K562 (cell line): Measurements from ENCODE around the gene ZDHHC12. TPM values are rescaled to one million over a fixed set of nuclear protein-coding genes. Genes with fewer than 3 reads are reported as not detected.

Source experiments
- CC2D1A ChIP-seq: fragments of 450-650 bp; IDR thresholded peaks from 2 replicates; pipeline ENCODE4 v1.6.1; 2017; ENCODE audit warnings: mild to moderate bottlenecking
- CTBP1 ChIP-seq: fragments of 450-650 bp; IDR thresholded peaks from 2 replicates; pipeline ENCODE4 v1.6.1; 2016; ENCODE audit warnings: borderline replicate concordance
- FOXA3 ChIP-seq, 2 experiments: fragments of 450-650 bp in 1 of 2; sonication (generic) in 1 of 2; formaldehyde crosslinking; IDR thresholded peaks in 1 of 2; conservative IDR thresholded peaks in 1 of 2; 2 replicates each; pipeline versions ENCODE4 v1.4.0 to v1.8.0; 2020 to 2022; ENCODE audit warnings: mild to moderate bottlenecking in 2 of 2, missing genetic modification reagents in 1 of 2
- JUN ChIP-seq, 2 experiments: sonication (generic) in 1 of 2; formaldehyde crosslinking in 1 of 2; IDR thresholded peaks; 2 replicates each; pipeline versions ENCODE4 v1.6.1 to v1.8.0; 2012 to 2022; ENCODE audit warnings: borderline replicate concordance in 2 of 2, mild to moderate bottlenecking in 2 of 2, improper control_type of control experiment in 1 of 2, low read depth in 1 of 2, low read length in 1 of 2, missing genetic modification reagents in 1 of 2
- POU5F1 ChIP-seq: fragments of 150-350 bp; IDR thresholded peaks from 2 replicates; pipeline ENCODE4 v1.6.1; 2014; ENCODE audit warnings: borderline replicate concordance, low read length, low read depth, mild to moderate bottlenecking; ENCODE audit not compliant: partially characterized antibody
- PURB ChIP-seq: sonication (generic); formaldehyde crosslinking; IDR thresholded peaks from 2 replicates; pipeline ENCODE4 v1.9.0; 2021; ENCODE audit warnings: low read depth, mild to moderate bottlenecking, missing genetic modification reagents
- XRCC3 ChIP-seq: fragments of 450-650 bp; IDR thresholded peaks from 2 replicates; pipeline ENCODE4 v1.6.1; 2017; ENCODE audit warnings: mild to moderate bottlenecking, moderate library complexity
- ZNF174 ChIP-seq: fragments of 250-450 bp; sonication (Bioruptor Pico); IDR thresholded peaks from 2 replicates; pipeline ENCODE4 v1.4.0; 2020; ENCODE audit warnings: mild to moderate bottlenecking
- ZNF23 ChIP-seq: fragments of 250-450 bp; sonication (Bioruptor Pico); IDR thresholded peaks from 2 replicates; pipeline ENCODE4 v1.4.0; 2020; ENCODE audit warnings: mild to moderate bottlenecking
- ZNF583 ChIP-seq: fragments of 250-450 bp; sonication (Bioruptor Pico); IDR thresholded peaks from 2 replicates; pipeline ENCODE4 v1.4.0; 2020
- polyA plus RNA-seq, 8 experiments: library from polyadenylated mRNA; depleted of rRNA in 4 of 8; stranded (reverse) in 5 of 8; unstranded in 3 of 8; fragments of >200 nt; fragmentation: Nextera tagmentation in 2 of 8; fragmentation: Illumina TruSeq in 1 of 8; extraction: Ambion mirVana in 2 of 8; extraction: Trizol in 1 of 8; gene quantifications; 2 replicates each; pipeline versions ENCODE4 v1.2.1 to v1.2.3, GENCODE V29; 2011 to 2014; ENCODE audit warnings: inconsistent platforms in 1 of 8, missing spikeins in 1 of 8
- total RNA-seq, 7 experiments: library from RNA; depleted of rRNA in 6 of 7; stranded (reverse); fragments of >200 nt in 6 of 7; fragmentation: Illumina TruSeq in 2 of 7; extraction: Trizol in 2 of 7; gene quantifications; 2 replicates each; pipeline versions ENCODE4 v1.2.1 to v1.2.3, GENCODE V29; 2011 to 2021; ENCODE audit warnings: low replicate concordance in 1 of 7
- TF ChIP-seq, protein P1 (sequence below): sonication (generic); formaldehyde crosslinking; IDR thresholded peaks from 2 replicates; pipeline ENCODE4 v1.8.1; 2022; ENCODE audit warnings: missing genetic modification reagents
- TF ChIP-seq, protein P2 (sequence below): sonication (generic); formaldehyde crosslinking; IDR thresholded peaks from 2 replicates; pipeline ENCODE4 v1.8.0; 2023; ENCODE audit warnings: missing genetic modification reagents, mild to moderate bottlenecking, borderline replicate concordance
- TF ChIP-seq, protein P3 (sequence below): fragments of 450-650 bp; IDR thresholded peaks from 2 replicates; pipeline ENCODE4 v1.6.1; 2016; ENCODE audit warnings: borderline replicate concordance
- TF ChIP-seq, protein P4 (sequence below): fragments of 450-650 bp; IDR thresholded peaks from 2 replicates; pipeline ENCODE4 v1.6.1; 2016; ENCODE audit warnings: mild to moderate bottlenecking

ZDHHC12 gene
- total and polyA plus RNA-seq, 9 of the 15 experiments (the other 6 are each of a cell fraction or from before 2014, with no cell fraction given): 0.21 to 38.0 (median 13.8) TPM

DNA sequence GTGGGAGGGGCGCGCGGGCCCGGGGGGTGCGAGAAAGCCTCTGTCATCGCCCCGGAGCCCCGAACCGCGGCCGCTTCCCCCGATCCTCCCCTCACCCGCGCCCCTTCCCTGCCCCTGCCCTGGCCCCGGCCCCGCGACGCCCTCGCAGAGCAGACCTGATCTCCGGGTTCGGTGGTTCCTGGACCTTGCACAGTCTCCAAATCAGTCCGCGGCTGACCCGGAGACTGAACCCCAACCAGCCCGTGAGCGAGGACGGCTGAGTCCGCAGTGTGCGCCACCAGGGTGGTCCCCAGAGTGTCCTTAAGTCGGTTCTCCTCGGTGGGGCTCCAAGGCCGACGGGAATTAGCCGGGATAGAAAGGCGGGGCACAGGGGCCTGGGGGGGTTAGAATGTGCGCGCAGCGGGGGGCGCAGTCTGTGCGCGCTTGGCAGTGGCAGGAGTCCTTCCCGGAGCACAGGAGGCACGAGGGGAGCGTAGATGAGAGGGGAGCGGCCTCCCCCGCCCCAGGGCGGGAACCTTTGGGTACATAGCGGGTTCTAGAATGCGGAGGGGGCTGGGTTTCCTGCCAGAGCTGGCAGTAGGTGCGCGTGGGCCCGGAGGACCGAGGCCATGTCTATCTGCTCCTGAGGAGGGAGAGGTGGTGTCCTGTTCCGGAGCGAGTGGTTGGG lies 20.8 kb downstream of the ZDHHC12 start (continued):
- TF ChIP-seq, protein P1, sequence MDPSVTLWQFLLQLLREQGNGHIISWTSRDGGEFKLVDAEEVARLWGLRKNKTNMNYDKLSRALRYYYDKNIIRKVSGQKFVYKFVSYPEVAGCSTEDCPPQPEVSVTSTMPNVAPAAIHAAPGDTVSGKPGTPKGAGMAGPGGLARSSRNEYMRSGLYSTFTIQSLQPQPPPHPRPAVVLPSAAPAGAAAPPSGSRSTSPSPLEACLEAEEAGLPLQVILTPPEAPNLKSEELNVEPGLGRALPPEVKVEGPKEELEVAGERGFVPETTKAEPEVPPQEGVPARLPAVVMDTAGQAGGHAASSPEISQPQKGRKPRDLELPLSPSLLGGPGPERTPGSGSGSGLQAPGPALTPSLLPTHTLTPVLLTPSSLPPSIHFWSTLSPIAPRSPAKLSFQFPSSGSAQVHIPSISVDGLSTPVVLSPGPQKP (CRISPR knock-in tag): no peak
- TF ChIP-seq ZNF23 (CRISPR knock-in tag) (no peak), POU5F1 (no peak), ZNF174 (CRISPR knock-in tag) (no peak), FOXA3 (CRISPR knock-in tag; conservative IDR thresholded peaks at IDR 0.05 in 1 of 2, IDR thresholded peaks at IDR 0.05 in 1 of 2) (0 out of 4 replicates have a peak, but pooled peaks of 1 of the 2 experiments have one; percentile 19), JUN (IDR thresholded peaks at IDR 0.05; ENCODE audit: borderline replicate concordance, low read depth, low read length) (no peak), JUN (CRISPR knock-in tag; IDR thresholded peaks at IDR 0.05; ENCODE audit: borderline replicate concordance) (no peak), CTBP1 (no peak), ZNF583 (no peak), CC2D1A (peak; percentile 92), PURB (CRISPR knock-in tag) (no peak), XRCC3 (no peak)
- TF ChIP-seq, protein P2, sequence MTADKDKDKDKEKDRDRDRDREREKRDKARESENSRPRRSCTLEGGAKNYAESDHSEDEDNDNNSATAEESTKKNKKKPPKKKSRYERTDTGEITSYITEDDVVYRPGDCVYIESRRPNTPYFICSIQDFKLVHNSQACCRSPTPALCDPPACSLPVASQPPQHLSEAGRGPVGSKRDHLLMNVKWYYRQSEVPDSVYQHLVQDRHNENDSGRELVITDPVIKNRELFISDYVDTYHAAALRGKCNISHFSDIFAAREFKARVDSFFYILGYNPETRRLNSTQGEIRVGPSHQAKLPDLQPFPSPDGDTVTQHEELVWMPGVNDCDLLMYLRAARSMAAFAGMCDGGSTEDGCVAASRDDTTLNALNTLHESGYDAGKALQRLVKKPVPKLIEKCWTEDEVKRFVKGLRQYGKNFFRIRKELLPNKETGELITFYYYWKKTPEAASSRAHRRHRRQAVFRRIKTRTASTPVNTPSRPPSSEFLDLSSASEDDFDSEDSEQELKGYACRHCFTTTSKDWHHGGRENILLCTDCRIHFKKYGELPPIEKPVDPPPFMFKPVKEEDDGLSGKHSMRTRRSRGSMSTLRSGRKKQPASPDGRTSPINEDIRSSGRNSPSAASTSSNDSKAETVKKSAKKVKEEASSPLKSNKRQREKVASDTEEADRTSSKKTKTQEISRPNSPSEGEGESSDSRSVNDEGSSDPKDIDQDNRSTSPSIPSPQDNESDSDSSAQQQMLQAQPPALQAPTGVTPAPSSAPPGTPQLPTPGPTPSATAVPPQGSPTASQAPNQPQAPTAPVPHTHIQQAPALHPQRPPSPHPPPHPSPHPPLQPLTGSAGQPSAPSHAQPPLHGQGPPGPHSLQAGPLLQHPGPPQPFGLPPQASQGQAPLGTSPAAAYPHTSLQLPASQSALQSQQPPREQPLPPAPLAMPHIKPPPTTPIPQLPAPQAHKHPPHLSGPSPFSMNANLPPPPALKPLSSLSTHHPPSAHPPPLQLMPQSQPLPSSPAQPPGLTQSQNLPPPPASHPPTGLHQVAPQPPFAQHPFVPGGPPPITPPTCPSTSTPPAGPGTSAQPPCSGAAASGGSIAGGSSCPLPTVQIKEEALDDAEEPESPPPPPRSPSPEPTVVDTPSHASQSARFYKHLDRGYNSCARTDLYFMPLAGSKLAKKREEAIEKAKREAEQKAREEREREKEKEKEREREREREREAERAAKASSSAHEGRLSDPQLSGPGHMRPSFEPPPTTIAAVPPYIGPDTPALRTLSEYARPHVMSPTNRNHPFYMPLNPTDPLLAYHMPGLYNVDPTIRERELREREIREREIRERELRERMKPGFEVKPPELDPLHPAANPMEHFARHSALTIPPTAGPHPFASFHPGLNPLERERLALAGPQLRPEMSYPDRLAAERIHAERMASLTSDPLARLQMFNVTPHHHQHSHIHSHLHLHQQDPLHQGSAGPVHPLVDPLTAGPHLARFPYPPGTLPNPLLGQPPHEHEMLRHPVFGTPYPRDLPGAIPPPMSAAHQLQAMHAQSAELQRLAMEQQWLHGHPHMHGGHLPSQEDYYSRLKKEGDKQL (CRISPR knock-in tag): no peak
- TF ChIP-seq, protein P3, sequence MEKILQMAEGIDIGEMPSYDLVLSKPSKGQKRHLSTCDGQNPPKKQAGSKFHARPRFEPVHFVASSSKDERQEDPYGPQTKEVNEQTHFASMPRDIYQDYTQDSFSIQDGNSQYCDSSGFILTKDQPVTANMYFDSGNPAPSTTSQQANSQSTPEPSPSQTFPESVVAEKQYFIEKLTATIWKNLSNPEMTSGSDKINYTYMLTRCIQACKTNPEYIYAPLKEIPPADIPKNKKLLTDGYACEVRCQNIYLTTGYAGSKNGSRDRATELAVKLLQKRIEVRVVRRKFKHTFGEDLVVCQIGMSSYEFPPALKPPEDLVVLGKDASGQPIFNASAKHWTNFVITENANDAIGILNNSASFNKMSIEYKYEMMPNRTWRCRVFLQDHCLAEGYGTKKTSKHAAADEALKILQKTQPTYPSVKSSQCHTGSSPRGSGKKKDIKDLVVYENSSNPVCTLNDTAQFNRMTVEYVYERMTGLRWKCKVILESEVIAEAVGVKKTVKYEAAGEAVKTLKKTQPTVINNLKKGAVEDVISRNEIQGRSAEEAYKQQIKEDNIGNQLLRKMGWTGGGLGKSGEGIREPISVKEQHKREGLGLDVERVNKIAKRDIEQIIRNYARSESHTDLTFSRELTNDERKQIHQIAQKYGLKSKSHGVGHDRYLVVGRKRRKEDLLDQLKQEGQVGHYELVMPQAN: peak; percentile 59; the same call in 1 of the 2 replicates
- TF ChIP-seq, protein P4, sequence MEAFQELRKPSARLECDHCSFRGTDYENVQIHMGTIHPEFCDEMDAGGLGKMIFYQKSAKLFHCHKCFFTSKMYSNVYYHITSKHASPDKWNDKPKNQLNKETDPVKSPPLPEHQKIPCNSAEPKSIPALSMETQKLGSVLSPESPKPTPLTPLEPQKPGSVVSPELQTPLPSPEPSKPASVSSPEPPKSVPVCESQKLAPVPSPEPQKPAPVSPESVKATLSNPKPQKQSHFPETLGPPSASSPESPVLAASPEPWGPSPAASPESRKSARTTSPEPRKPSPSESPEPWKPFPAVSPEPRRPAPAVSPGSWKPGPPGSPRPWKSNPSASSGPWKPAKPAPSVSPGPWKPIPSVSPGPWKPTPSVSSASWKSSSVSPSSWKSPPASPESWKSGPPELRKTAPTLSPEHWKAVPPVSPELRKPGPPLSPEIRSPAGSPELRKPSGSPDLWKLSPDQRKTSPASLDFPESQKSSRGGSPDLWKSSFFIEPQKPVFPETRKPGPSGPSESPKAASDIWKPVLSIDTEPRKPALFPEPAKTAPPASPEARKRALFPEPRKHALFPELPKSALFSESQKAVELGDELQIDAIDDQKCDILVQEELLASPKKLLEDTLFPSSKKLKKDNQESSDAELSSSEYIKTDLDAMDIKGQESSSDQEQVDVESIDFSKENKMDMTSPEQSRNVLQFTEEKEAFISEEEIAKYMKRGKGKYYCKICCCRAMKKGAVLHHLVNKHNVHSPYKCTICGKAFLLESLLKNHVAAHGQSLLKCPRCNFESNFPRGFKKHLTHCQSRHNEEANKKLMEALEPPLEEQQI: no peak
